Lower leg skin (tissue), 4 donors: ENCODE measurements around the gene DNPH1. TPM values are rescaled to one million over a fixed set of nuclear protein-coding genes. Genes with fewer than 3 reads are reported as not detected.

Source experiments
- DNase-seq, 2 donors: peaks; one replicate each; pipeline ENCODE4 v3.0.0-alpha.2; 2019; ENCODE audit warnings: low spot score in 2 of 2
- H3K4me3 ChIP-seq: fragments of 200-600 bp; sonication (generic); 2 replicates; pipeline ENCODE4 v1.5.1; 2017; ENCODE audit warnings: mild to moderate bottlenecking, low read depth; ENCODE audit not compliant: poor library complexity, severe bottlenecking
- CTCF ChIP-seq, 3 donors: fragments of 450-650 bp; IDR thresholded peaks; one replicate each; pipeline ENCODE4 v1.5.1; 2016; ENCODE audit warnings: antibody characterized with exemption in 3 of 3, mild to moderate bottlenecking in 3 of 3, moderate library complexity in 2 of 3
- POLR2A ChIP-seq, 2 donors: fragments of 450-650 bp; IDR thresholded peaks; one replicate each; pipeline ENCODE4 v1.6.1; 2016 to 2017; ENCODE audit warnings: antibody characterized with exemption in 2 of 2, mild to moderate bottlenecking in 1 of 2, moderate library complexity in 1 of 2
- WGBS, 2 donors: methylation state at CpG; one replicate each; pipeline ENCODE4 v1.1.5; 2018; 5-methylcytosine and 5-hydroxymethylcytosine counted together
- intact Hi-C: fragments of 100-400 bp; cut with DNase I; formaldehyde crosslinking; loops from one replicate; pipeline ENCODE4 v1.15.0; 2023; ENCODE audit warnings: low total_unique reads
- total RNA-seq, 4 donors: library from RNA; depleted of rRNA; stranded (reverse); fragments of >200 nt; gene quantifications; one replicate each; pipeline ENCODE4 v1.1.0, GENCODE V29; 2016

DNPH1 gene
- total RNA-seq, 4 donors from 2014 or later = 48.5 to 77.0 (median 61.2) TPM

DNA sequence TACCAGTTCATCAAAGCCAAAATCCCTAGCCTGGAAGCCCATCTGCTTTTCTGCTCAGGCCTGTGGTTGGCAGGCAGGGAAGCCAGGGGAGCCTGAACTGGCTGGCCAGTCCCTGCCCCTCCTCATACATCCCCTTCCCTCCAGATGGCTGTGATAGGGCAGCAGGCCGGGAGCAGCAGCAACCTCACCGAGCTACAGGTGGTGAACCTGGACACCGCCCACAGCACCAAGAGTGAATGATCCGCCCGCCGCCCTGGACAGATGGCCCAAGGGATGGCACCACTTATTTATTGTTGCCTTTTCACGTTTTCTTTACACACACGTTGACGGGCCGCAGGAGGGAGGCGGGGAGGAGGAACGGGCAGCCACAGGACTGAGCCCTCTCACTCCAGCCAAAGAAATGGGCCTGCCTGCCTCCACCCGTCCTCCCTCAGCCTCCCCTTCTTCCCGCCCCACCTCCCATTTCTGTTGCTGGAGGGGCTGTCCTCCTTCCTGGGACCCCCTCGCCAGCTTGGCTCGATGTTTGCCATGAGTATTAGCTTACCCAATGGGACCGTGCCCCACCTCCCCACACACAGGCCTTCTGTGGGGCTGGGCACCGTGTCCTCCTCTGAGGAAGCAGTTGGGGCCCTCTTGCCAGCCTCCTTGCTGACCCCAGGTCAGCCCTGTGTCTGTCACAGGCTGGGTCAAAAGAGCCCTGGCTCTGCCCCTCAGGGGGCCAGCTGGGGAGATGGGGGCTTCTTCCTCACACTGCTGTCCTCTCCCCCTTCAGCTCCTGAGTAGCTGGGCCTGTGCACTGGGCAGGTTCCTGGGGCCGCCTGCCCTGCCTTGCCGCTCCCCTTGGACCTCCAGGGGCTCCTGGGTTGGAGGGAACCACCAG is 50.1 kb downstream of the DNPH1 start:
- H3K4me3 ChIP-seq = no peak overlapping the region
- no peak for DNase-seq
- TF ChIP-seq POLR2A (IDR thresholded peaks at IDR 0.05) (no peak), CTCF (IDR thresholded peaks at IDR 0.05) (no peak)
- intact Hi-C loops = no loop called here
- WGBS, 2 donors = 91 to 93% methylated on average over 20 of the region's 20 CpGs

DNA sequence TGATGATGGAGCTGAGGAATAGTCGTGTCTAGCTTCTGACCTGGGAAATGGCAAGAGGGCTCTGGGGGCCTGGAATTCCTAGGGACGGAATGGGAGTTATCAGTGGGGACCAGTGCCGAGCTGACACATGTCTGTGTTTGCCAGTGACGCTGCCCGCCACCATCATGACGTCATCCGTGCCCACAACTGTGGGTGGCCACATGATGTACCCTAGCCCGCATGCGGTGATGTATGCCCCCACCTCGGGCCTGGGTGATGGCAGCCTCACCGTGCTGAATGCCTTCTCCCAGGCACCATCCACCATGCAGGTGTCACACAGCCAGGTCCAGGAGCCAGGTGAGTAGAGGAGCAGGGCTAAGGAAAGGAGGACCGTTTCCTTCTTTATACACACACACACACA is 51.1 kb downstream of the DNPH1 start:
- intact Hi-C loops = no loop called here
- no peak for TF ChIP-seq POLR2A (IDR thresholded peaks at IDR 0.05)
- no peak for DNase-seq
- WGBS, 2 donors = 87 to 90% methylated on average over 12 of the region's 12 CpGs
- no peak overlapping the region for H3K4me3 ChIP-seq

DNA sequence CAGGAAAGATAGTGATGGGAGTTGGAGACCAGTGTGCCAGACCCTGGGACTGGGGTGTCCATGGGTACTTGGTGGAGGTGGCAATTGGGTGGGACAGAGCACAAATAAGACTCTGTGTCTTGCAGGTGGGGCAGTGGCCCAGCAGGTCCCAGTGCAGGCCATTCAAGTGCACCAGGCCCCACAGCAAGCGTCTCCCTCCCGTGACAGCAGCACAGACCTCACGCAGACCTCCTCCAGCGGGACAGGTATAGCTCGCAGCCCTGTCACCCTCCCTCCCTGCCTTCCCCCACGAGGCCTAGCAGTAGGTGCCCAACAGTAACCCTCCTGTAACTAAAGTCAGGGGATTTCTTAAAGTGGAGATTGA is 52.9 kb downstream of the DNPH1 start:
- no peak for DNase-seq
- 82 to 95% methylated on average over 6 of the region's 6 CpGs for WGBS, 2 donors
- intact Hi-C loops = no loop called here
- no peak overlapping the region for H3K4me3 ChIP-seq
- no peak for TF ChIP-seq CTCF (IDR thresholded peaks at IDR 0.05)
- TF ChIP-seq POLR2A (IDR thresholded peaks at IDR 0.05) = no peak

GRCh38 chr6:43175676-43176422 is 53.4 kb downstream of the DNPH1 start:
- TF ChIP-seq CTCF (IDR thresholded peaks at IDR 0.05) (no peak), POLR2A (IDR thresholded peaks at IDR 0.05) (no peak)
- DNase-seq = no peak
- no peak overlapping the region for H3K4me3 ChIP-seq
- WGBS, 2 donors = 87% methylated on average over 9 to 11 of the region's 11 CpGs
- intact Hi-C loops = no loop called here

Other genes starting within 250 kb of the DNPH1 start
- 10 to 100 TPM; 26.3 to 49.4 (median 40.8) TPM for gene PPP2R5D, start 244.9 kb downstream of the DNPH1 start, total RNA-seq
- 10 to 100 TPM; 59.5 to 99.9 (median 77.5) TPM for gene MEA1, start 215.5 kb downstream of the DNPH1 start, total RNA-seq
- gene KLHDC3, start 215.2 kb downstream of the DNPH1 start, total RNA-seq = 10 to 100 TPM; 75.1 to 84.7 (median 79.6) TPM
- gene RRP36, start 207.9 kb downstream of the DNPH1 start, total RNA-seq = 10 to 100 TPM; 38.5 to 61.9 (median 56.7) TPM
- 10 to 100 TPM; 11.8 to 18.2 (median 13.6) TPM for gene CUL7, start 175.6 kb downstream of the DNPH1 start, total RNA-seq
- 10 to 100 TPM; 19.0 to 37.9 (median 27.3) TPM for gene MRPL2, start 170.0 kb downstream of the DNPH1 start, total RNA-seq
- 10 to 100 TPM; 18.0 to 25.7 (median 21.3) TPM for gene KLC4, start 169.8 kb downstream of the DNPH1 start, total RNA-seq
- 10 to 100 TPM; 40.9 to 51.9 (median 49.7) TPM for gene PTK7, start 153.2 kb downstream of the DNPH1 start, total RNA-seq
- 10 to 100 TPM; 14.8 to 25.8 (median 25.5) TPM for gene SRF, start 58.2 kb downstream of the DNPH1 start, total RNA-seq
- 10 to 100 TPM; 38.7 to 64.4 (median 47.4) TPM for gene CUL9, start 47.3 kb downstream of the DNPH1 start, total RNA-seq
- under 1 TPM in 1 of 4 donors, not detected in 3; 0.08 TPM for gene TTBK1, start 14.0 kb upstream of the DNPH1 start, total RNA-seq
- not detected for gene SLC22A7, start 68.8 kb upstream of the DNPH1 start, total RNA-seq
- 1 to 10 TPM in 1 of 4 donors, under 1 TPM in 1, not detected in 2; 0.30 to 4.5 TPM for gene CRIP3, start 79.3 kb upstream of the DNPH1 start, total RNA-seq
- gene ZNF318, start 140.2 kb upstream of the DNPH1 start, total RNA-seq = 10 to 100 TPM in 3 of 4 donors, 1 to 10 TPM in 1; 9.6 to 22.9 (median 18.1) TPM
- gene ABCC10, start 198.1 kb upstream of the DNPH1 start, total RNA-seq = 10 to 100 TPM in 3 of 4 donors, 1 to 10 TPM in 1; 9.4 to 17.9 (median 15.9) TPM
- 10 to 100 TPM; 29.3 to 55.0 (median 39.4) TPM for gene DLK2, start 226.1 kb upstream of the DNPH1 start, total RNA-seq
- 10 to 100 TPM; 15.9 to 30.4 (median 23.8) TPM for gene TJAP1, start 248.1 kb upstream of the DNPH1 start, total RNA-seq